H54 (cell line): Measurements from ENCODE around the gene CRYM.
"Not testable (repeated sequence)": the region's sequence is repeated elsewhere in the genome, so short reads cannot be mapped to it uniquely, and the experiment has no call there.

Experiments used
- DNase-seq: peaks from one replicate; pipeline ENCODE4 v3.0.0; 2011; ENCODE audit warnings: low spot score, mixed read lengths; ENCODE audit not compliant: insufficient read length
- FAIRE-seq: peaks from 3 replicates; lab custom pipeline; 2011; peaks lifted over from hg19 to GRCh38; lab: Jason Lieb, UNC
- POLR2A ChIP-seq: IDR thresholded peaks from 2 replicates; pipeline ENCODE4 v1.6.1; 2011; ENCODE audit warnings: low read depth, mild to moderate bottlenecking, low read length

CRYM gene

DNA sequence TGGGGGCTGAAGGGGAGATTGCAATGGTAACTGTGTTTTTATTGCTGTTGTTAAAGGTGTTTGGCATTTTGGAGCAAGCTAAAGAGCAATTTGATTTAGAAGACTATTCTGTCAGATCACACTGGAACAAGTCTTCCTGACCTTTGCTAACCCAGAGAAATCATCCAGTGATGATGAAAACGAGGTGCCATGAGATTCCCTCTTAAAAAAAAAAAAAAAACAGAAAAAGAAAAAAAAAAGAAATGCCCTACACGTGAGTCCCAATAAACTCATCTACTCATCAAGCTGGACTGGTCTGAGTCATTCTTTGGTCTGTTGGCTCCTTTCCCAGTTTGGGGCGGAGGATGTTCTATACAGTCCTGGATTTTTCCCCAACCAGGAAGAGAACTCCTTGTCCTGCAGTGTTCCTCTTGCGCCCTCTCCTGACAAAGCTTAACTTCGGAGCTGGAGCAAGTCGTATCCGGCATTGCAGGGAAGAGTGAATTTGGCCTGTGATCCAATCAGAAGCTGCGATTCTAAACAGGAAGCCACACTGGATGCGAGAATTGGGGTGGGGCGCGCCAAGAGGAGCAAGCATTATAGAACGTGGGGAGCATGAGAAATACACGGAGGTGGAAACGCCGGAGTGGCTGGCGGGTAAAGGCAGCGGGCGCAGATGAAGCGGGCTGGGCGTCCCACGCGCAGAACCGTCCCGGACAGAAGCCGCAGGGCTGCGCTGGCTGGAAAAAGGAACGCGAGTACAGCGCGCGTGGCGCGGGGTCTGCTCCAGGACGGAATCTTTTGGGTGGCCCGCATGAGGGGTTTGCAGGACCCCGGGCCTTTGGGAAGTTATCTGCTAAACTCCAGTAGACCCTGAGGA, 22.4 kb upstream of the CRYM start:
- TF ChIP-seq POLR2A, result 0 out of 2 replicates have a peak, but pooled peaks have one; percentile 31
- DNase-seq (peak; percentile 76), FAIRE-seq (peak; percentile 97)

- not testable (repeated sequence) for FAIRE-seq, DNase-seq
Measured at GRCh38 chr16:21289789-21290188, 11.7 kb upstream of the CRYM start.

- FAIRE-seq (no peak), DNase-seq (no peak)
- no peak for TF ChIP-seq POLR2A
Measured at GRCh38 chr16:21285314-21285713, 7.2 kb upstream of the CRYM start.

GRCh38 chr16:21284414-21284813, 6.3 kb upstream of the CRYM start:
- FAIRE-seq (no peak), DNase-seq (no peak)
- no peak for TF ChIP-seq POLR2A

GRCh38 chr16:21283521-21284289, 5.6 kb upstream of the CRYM start:
- FAIRE-seq (no peak), DNase-seq (no peak)
- TF ChIP-seq POLR2A, result no peak

DNA sequence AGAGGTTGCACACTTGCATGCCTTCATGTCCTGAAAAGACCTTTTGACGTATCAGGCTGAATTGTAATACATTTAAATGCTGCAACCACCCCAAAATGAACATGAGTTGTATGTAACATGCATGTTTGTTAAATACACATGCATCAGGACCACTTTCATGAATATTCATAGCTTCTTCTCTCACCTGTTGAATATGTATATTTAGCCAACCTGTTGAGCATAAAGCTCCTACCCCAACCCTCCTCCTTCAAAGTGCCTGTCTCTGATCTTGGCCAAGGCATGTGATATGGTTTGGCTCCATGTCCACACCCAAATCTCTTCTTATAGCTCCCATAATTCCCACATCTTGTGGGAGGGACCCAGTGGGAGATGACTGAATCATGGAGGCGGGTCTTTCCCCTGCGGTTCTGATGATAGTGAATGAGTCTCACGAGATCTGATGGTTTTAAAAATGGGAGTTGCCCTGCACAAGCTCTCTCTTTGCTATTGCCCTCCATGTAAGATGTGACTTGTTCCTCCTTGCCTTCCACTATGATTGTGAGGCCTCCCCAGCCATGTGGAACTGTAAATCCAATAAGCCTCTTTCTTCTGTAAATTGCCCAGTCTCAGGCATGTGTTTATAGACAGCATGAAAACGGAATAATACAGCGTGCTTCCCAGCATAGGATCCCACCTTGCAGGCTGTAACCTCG, 3.8 kb upstream of the CRYM start:
- DNase-seq (no peak), FAIRE-seq (no peak)
- TF ChIP-seq POLR2A, result no peak

- FAIRE-seq (no peak), DNase-seq (no peak)
- no peak for TF ChIP-seq POLR2A
Measured at GRCh38 chr16:21279501-21279900, 1.4 kb upstream of the CRYM start.

- TF ChIP-seq POLR2A, result no peak
- no peak for FAIRE-seq
- DNase-seq, result no peak
Measured at GRCh38 chr16:21277045-21277926, 804 bp downstream of the CRYM start.

DNA sequence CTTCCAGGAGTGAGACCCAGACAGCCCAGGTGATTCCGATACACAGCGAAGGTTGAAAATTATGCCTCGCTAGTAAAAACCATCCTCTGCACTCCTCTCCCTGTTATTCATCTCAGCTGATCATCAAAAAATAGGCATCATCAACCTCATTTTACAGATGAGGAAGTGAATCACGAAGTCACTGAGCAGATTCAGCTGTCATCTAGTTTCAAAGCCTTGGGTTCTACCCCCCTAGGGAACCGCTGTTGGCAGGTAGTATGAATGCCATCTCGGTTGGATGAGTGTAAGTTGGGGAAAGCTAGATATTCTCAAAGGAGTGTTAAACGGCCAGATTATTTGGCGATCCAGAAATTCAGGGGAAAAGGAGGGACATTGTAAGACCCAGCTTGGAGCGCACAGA, 2.0 kb downstream of the CRYM start:
- FAIRE-seq, result no peak
- TF ChIP-seq POLR2A, result no peak
- DNase-seq, result no peak

- no peak for TF ChIP-seq POLR2A
- DNase-seq (no peak), FAIRE-seq (no peak)
Measured at GRCh38 chr16:21275529-21275928, 2.6 kb downstream of the CRYM start.

DNA sequence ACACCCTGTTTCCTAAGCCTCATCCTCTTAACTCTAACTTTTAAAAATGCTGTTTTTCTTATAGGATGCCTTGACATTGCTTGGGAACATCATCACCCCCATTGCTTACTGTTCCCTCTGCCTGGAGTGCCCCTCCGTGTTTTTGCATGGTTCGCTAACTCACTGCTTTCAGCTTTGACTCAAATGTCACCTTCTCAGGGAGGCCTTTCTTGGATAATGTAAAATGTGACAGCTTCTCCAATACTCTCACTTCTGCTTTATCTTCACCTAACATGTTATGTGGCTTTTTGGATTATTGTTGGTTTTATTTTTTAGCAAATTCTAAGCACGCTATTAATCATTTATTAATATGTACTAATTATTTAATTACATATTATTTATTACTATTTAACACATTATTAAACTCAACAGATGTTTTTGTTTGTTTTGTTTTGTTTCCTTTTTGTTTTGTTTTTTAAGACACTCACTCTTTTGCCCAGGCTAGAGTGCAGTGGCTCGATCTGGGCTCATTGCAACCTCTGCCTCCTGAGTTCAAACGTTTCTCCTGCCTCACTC, 3.8 kb downstream of the CRYM start:
- FAIRE-seq, result no peak
- no peak for DNase-seq
- TF ChIP-seq POLR2A, result no peak

DNA sequence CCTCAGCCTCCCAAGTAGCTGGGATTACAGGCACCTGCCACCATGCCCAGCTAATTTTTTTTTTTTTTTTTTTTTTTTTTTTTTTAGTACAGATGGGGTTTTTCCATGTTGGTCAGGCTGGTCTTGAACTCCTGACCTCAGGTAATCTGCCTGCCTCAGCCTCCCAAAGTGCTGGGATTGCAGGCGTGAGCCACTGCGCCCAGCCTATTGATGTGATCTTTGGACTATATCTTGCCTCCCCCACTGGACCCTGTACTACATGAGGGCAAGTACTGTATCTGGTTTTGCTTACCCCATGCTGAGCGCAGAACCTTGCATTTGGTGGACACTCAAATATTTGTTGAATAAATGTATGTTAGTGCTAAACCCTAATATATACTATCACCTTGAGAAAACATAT, 5.3 kb downstream of the CRYM start:
- DNase-seq, result not testable (repeated sequence)

GRCh38 chr16:21272253-21272652, 5.8 kb downstream of the CRYM start:
- FAIRE-seq, result no peak
- DNase-seq, result no peak
- TF ChIP-seq POLR2A, result no peak

More for the DNA sequence above, 5.3 kb downstream of the CRYM start:
- FAIRE-seq, result not testable (repeated sequence)
